LNCAP (cell line): ENCODE results near the gene PIGR.

Experiments used
- CTCF ChIP-seq: fragments of 450-650 bp; IDR thresholded peaks from 2 replicates; pipeline ENCODE4 v1.5.1; 2017; ENCODE audit warnings: mild to moderate bottlenecking

Gene PIGR

GRCh38 chr1:206898915-206899431 is 47.3 kb downstream of the PIGR start:
- no peak for TF ChIP-seq CTCF

GRCh38 chr1:206898089-206898914 is 48.0 kb downstream of the PIGR start:
- TF ChIP-seq CTCF = no peak

GRCh38 chr1:206897175-206897574 is 49.1 kb downstream of the PIGR start, which contains the start of gene IL24:
TSS of gene IL24 (plus strand) at chr1:206897443. CDS start at chr1:206897833, 390 bp downstream.
- no peak for TF ChIP-seq CTCF

GRCh38 chr1:206896261-206896660 is 50.0 kb downstream of the PIGR start:
- TF ChIP-seq CTCF = no peak

GRCh38 chr1:206895837-206896242 is 50.4 kb downstream of the PIGR start:
- no peak for TF ChIP-seq CTCF

GRCh38 chr1:206895325-206895724 is 50.9 kb downstream of the PIGR start:
- no peak for TF ChIP-seq CTCF

GRCh38 chr1:206893380-206893779 is 52.9 kb downstream of the PIGR start:
- TF ChIP-seq CTCF = no peak
